Brain pericyte (primary cell): Measurements from ENCODE around the gene CLDND2.

ENCODE experiments used
- DNase-seq: peaks from one replicate; pipeline ENCODE4 v3.0.0-alpha.2; 2012; ENCODE audit warnings: low read depth, low spot score

Gene CLDND2

GRCh38 chr19:51354742-51355148 is 14.1 kb downstream of the CLDND2 start:
- no peak for DNase-seq

GRCh38 chr19:51354103-51354741 is 14.6 kb downstream of the CLDND2 start:
- no peak for DNase-seq

- no peak for DNase-seq
These were observed 15.9 kb downstream of the CLDND2 start for GRCh38 chr19:51352783-51353360.

- no peak for DNase-seq
These were observed 17.4 kb downstream of the CLDND2 start for GRCh38 chr19:51351266-51351990.

- DNase-seq = no peak
These were observed 21.4 kb downstream of the CLDND2 start for GRCh38 chr19:51347209-51347928.

GRCh38 chr19:51346742-51347141 is 22.1 kb downstream of the CLDND2 start:
- DNase-seq = no peak

- no peak for DNase-seq
These were observed 23.7 kb downstream of the CLDND2 start for GRCh38 chr19:51345076-51345620.

GRCh38 chr19:51342631-51343569 is 25.9 kb downstream of the CLDND2 start:
- DNase-seq = no peak

GRCh38 chr19:51341976-51342580 is 26.7 kb downstream of the CLDND2 start, which contains the start of gene VSIG10L:
Gene VSIG10L, minus strand, starts transcription at chr19:51342139. Its CDS starts 15 bp downstream, at chr19:51342124.
- DNase-seq = no peak

GRCh38 chr19:51341066-51341465 is 27.7 kb downstream of the CLDND2 start:
- no peak for DNase-seq

- peak; percentile 84 for DNase-seq
These were observed 28.8 kb downstream of the CLDND2 start for GRCh38 chr19:51339687-51340656.

GRCh38 chr19:51339313-51339686 is 29.5 kb downstream of the CLDND2 start:
- DNase-seq = no peak

- DNase-seq = no peak
These were observed 30.1 kb downstream of the CLDND2 start for GRCh38 chr19:51338563-51339312.

GRCh38 chr19:51337861-51338562 is 30.8 kb downstream of the CLDND2 start:
- DNase-seq = no peak

GRCh38 chr19:51337141-51337860 is 31.5 kb downstream of the CLDND2 start:
- no peak for DNase-seq

GRCh38 chr19:51333836-51334460 is 34.9 kb downstream of the CLDND2 start:
- DNase-seq = no peak

GRCh38 chr19:51331716-51332115 is 37.1 kb downstream of the CLDND2 start:
- no peak for DNase-seq
